Measurements from ENCODE around the gene COL7A1. TPM values are rescaled to one million over a fixed set of nuclear protein-coding genes. Genes with fewer than 3 reads are reported as not detected.

The COL7A1 gene
- total and polyA plus RNA-seq, 2 of the 13 experiments (the other 11 are each of a cell fraction or from before 2014, with no cell fraction given) = 2.7 to 11.7 TPM

- TF ChIP-seq, protein P1, sequence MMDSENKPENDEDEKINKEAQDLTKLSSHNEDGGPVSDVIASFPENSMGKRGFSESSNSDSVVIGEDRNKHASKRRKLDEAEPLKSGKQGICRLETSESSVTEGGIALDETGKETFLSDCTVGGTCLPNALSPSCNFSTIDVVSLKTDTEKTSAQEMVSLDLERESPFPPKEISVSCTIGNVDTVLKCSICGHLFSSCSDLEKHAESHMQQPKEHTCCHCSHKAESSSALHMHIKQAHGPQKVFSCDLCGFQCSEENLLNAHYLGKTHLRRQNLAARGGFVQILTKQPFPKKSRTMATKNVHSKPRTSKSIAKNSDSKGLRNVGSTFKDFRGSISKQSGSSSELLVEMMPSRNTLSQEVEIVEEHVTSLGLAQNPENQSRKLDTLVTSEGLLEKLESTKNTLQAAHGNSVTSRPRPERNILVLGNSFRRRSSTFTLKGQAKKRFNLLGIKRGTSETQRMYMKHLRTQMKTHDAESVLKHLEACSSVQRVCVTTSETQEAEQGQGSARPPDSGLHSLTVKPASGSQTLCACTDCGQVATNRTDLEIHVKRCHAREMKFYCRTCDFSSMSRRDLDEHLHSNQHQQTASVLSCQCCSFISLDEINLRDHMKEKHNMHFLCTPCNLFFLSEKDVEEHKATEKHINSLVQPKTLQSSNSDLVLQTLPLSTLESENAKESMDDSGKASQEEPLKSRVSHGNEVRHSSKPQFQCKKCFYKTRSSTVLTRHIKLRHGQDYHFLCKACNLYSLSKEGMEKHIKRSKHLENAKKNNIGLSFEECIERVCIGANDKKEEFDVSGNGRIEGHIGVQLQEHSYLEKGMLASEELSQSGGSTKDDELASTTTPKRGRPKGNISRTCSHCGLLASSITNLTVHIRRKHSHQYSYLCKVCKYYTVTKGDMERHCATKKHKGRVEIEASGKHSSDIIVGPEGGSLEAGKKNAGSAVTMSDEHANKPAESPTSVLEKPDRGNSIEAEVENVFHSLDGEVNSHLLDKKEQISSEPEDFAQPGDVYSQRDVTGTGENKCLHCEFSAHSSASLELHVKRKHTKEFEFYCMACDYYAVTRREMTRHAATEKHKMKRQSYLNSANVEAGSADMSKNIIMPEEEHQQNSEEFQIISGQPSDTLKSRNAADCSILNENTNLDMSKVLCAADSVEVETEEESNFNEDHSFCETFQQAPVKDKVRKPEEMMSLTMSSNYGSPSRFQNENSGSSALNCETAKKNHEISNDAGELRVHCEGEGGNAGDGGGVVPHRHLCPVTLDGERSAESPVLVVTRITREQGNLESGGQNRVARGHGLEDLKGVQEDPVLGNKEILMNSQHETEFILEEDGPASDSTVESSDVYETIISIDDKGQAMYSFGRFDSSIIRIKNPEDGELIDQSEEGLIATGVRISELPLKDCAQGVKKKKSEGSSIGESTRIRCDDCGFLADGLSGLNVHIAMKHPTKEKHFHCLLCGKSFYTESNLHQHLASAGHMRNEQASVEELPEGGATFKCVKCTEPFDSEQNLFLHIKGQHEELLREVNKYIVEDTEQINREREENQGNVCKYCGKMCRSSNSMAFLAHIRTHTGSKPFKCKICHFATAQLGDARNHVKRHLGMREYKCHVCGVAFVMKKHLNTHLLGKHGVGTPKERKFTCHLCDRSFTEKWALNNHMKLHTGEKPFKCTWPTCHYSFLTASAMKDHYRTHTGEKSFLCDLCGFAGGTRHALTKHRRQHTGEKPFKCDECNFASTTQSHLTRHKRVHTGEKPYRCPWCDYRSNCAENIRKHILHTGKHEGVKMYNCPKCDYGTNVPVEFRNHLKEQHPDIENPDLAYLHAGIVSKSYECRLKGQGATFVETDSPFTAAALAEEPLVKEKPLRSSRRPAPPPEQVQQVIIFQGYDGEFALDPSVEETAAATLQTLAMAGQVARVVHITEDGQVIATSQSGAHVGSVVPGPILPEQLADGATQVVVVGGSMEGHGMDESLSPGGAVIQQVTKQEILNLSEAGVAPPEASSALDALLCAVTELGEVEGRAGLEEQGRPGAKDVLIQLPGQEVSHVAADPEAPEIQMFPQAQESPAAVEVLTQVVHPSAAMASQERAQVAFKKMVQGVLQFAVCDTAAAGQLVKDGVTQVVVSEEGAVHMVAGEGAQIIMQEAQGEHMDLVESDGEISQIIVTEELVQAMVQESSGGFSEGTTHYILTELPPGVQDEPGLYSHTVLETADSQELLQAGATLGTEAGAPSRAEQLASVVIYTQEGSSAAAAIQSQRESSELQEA (CRISPR knock-in tag; IDR thresholded peaks at IDR 0.05; ENCODE audit: not compliant biosample characterization) = peak; percentile 81
- TF ChIP-seq ZBTB3 (CRISPR knock-in tag; IDR thresholded peaks at IDR 0.05; ENCODE audit: borderline replicate concordance, low read depth) (no peak), MEIS1 (CRISPR knock-in tag; IDR thresholded peaks at IDR 0.05; ENCODE audit: borderline replicate concordance) (no peak; the same call in 1 of the 2 replicates), HHEX (CRISPR knock-in tag; IDR thresholded peaks at IDR 0.05) (no peak), SNAPC2 (CRISPR knock-in tag; IDR thresholded peaks at IDR 0.05) (no peak), PAX8 (CRISPR knock-in tag; IDR thresholded peaks at IDR 0.05; ENCODE audit: borderline replicate concordance) (no peak; the same call in 1 of the 2 replicates), SNRNP70 (IDR thresholded peaks at IDR 0.05; ENCODE audit: low read depth, low read length) (no peak), SAFB2 (CRISPR knock-in tag; IDR thresholded peaks at IDR 0.05; ENCODE audit: borderline replicate concordance, low read depth) (peak; percentile 34; the same call in 1 of the 2 replicates)
- TF ChIP-seq, protein P2, sequence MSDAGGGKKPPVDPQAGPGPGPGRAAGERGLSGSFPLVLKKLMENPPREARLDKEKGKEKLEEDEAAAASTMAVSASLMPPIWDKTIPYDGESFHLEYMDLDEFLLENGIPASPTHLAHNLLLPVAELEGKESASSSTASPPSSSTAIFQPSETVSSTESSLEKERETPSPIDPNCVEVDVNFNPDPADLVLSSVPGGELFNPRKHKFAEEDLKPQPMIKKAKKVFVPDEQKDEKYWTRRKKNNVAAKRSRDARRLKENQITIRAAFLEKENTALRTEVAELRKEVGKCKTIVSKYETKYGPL (CRISPR knock-in tag; IDR thresholded peaks at IDR 0.05) = peak; percentile 71
- TF ChIP-seq, protein P3, sequence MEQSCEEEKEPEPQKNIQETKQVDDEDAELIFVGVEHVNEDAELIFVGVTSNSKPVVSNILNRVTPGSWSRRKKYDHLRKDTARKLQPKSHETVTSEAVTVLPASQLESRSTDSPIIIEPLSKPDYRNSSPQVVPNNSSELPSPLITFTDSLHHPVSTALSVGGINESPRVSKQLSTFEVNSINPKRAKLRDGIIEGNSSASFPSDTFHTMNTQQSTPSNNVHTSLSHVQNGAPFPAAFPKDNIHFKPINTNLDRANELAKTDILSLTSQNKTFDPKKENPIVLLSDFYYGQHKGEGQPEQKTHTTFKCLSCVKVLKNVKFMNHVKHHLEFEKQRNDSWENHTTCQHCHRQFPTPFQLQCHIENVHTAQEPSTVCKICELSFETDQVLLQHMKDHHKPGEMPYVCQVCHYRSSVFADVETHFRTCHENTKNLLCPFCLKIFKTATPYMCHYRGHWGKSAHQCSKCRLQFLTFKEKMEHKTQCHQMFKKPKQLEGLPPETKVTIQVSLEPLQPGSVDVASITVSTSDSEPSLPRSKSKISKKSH (CRISPR knock-in tag; IDR thresholded peaks at IDR 0.05; ENCODE audit: borderline replicate concordance) = peak; percentile 30
Observed at GRCh38 chr3:48635222-48636021, 40.3 kb upstream of the COL7A1 start, which contains the start of gene SLC26A6 (continued).

All from HepG2 (cell line).